ENCODE measurements around the gene MPP1.

The MPP1 gene

DNA sequence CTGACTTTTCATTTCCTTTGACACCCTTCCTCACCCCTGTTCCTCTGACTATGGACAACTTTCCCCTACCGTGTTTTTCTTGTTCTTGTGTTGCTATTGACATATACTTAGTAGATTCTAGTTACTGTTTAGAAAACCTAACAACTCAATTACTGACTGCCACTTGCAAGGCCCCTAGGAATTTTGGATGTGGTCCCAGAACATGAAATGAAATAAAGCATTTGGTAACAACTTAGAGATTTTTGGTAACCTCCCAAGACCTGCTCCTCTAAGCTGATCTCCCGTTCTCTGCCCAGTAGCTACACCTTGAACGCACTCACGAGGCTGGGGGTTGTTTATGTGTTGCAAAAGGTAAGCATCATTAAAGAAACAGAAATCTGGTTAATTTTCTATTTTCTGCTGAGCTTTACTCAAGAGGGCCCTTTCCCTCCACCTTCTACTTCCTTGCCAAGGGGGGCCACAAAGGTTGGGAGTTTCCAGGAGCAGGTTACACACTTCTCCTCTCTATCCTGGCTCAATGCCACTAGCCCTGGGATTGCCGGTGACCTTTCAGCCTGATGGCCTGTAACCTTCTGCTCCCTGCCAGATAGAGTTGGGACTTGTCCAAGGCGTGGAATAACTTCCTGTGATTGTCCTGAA, 74.9 kb downstream of the MPP1 start:
- no peak for DNase-seq

- no peak for DNase-seq
Measured at GRCh38 chrX:154729439-154729838, 75.8 kb downstream of the MPP1 start.
